Renal pelvis (tissue), 4 donors: ENCODE results near the gene IKZF5. TPM values are rescaled to one million over a fixed set of nuclear protein-coding genes. Genes with fewer than 3 reads are reported as not detected.

Source experiments
- DNase-seq: peaks from one replicate; pipeline ENCODE4 v3.0.0-alpha.2; 2013
- polyA plus RNA-seq, 3 donors: library from polyadenylated mRNA; unstranded; fragments of 120-200 nt; gene quantifications; one replicate each; pipeline ENCODE4 v1.2.1, GENCODE V29; 2013; ENCODE audit not compliant: insufficient read length in 3 of 3

Gene IKZF5
- polyA plus RNA-seq, 3 donors, result 16.4 to 24.9 (median 21.1) TPM

DNA sequence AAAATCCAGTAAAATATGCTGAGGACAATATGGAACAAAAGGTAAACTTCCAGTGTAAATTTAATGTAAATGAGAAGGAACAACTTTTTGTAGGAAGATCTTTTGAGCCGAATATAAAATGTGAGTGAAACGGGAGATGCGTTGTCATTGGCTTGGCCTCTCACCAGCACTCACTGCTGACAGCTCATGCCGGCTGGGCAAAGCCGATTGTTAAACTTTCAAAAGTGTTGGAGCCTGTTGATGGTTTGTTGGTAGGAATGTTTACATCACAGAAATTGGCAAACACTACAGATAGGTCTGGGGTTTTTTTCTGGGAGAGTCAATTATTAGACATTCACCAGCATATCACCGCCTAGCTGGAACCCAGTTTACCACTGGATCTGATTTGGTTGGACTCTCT is 22.3 kb downstream of the IKZF5 start:
- DNase-seq, result no peak

DNA sequence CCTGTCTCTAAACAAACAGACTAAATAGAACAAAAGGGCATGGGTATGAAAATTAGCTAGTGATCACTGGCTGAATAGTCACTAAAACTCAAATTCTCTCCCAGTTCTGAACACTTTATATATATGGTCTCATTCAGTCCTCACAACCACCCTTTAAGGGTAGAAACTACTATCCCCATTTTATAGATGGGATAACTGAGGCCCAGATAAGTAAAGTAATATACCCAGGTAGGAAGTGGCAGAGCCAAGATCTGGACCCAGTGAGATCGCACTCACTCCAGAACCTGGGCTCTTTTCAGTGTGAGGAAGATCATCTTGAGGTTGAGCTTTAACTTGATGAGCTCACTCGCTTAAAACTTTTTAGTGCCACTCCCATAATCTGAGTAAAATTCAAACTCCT is 23.9 kb downstream of the IKZF5 start:
- DNase-seq, result no peak

DNA sequence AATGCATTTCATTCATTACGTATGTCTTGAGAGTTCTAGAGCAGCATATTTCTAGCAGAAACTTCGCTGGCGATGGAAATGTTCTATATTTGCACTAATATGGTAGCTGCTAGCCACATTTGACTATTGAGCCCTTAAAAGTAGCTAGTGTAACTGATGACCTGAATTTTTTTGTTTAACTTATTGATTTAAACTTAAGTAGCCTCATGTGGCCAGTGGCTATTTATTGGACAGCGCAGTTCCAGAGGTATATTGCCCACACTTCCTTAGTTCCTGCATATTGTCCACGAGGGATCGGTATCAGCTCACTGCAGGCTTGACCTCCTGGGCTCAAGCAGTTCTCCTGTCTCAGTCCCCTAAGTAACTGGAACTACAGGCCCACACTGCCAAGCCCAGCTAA is 24.7 kb downstream of the IKZF5 start:
- DNase-seq, result no peak

- DNase-seq, result peak; percentile 20
Measured at GRCh38 chr10:122981066-122981464, 27.5 kb downstream of the IKZF5 start.

DNA sequence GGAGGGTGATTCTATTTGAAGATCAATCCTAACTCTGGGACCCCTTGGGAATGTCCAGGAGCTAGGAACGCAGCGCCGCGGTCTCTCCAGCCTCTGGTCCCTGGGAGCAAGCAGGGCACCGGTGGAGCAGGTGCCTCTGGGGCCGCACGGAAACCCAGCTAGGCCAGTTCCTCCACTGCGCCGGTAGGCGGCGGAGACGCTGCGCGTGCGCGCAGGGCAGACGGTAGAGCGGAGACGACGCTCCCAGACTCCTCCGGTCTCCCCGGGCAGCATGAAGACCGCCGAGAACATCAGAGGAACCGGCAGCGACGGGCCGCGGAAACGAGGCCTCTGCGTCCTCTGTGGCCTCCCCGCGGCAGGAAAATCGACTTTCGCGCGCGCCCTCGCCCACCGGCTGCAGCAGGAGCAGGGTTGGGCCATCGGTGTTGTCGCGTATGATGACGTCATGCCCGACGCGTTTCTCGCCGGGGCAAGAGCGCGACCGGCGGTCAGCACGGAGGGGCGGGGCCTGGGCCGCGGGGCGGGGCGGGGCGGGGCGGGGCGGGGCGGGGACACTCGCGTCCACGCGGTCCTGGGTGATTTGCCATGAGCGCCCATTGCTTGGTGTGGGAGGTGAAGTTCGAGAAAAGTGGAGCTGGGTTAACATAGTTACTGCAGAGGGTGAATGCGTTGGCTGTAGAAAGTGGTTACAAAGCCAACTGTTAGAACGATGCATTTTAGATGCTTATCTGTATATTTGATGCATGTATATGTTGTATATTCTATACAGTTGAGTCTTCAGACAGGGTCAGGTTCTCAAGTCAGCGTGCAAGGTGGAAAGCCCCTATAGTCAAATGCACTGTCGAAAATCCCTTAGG is 28.2 kb downstream of the IKZF5 start, which contains the start of gene PSTK:
Gene PSTK, plus strand, starts transcription at position 193 of the 857 bp plus-strand sequence. Its CDS starts 79 bp downstream, at position 272.
- DNase-seq, result peak; percentile 90

DNA sequence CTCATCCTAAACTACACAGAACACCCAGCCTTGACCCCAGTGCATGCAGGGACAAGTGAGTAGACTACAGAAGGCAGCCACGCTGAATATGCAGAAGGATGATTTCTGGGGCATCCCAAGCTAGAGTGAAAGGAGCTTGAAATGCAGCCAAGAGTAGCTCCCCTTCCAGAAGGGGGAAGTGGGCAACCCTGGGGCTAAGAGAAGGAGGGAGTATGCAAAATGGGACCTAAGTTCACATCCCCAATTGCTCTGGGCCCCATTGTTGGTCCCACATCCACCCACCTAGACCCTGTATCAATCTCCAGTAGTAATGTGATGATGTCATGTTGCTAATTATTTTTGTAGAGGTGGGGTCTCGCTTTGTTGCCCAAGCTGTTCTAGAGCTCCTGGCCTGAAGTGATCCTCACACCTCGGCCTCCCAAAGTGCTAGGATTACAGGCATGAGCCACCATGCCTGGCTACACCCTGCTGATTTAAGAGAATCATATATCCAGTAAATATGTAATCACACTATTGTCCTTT is 34.0 kb downstream of the IKZF5 start:
- DNase-seq, result no peak

DNA sequence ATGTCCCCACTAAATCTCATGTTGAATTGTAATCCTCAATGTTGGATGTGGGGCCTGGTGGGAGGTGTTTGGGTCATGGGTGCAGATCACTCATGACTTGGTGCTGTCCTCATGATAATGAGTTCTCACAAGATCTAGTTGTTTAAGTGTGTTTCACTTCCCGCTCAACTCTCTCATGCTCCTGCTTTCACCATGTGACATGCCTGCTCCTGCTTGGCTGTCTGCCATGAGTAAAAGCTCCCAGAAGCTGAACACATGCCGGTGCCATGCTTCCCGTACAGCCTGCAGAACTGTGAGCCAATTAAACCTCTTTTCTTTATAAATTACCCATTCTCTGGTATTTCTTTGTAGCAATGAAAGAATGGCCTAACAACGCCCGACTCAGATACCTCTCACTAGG is 34.6 kb downstream of the IKZF5 start:
- DNase-seq, result no peak

- DNase-seq, result no peak
Measured at GRCh38 chr10:122968698-122969097, 39.9 kb downstream of the IKZF5 start.

GRCh38 chr10:122966879-122967278 is 41.7 kb downstream of the IKZF5 start:
- no peak for DNase-seq

DNA sequence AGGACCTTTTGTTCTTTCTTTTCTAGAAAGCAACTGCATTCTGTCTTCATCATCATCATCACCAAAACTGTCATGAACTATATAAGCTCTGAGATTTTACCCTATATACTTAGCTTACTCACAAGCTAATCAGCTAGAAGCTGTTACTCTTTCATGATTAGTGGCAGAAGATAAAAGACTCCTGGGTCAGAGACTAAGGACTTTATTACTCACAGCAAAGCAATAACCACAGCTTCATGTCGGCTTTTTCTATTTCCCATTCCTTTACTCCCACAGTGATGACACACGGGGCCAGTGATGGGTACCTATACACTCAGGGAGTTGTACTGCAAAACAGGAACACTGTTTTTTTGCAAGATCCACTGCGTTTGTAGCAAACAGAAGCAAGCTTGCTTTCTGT is 46.2 kb downstream of the IKZF5 start:
- no peak for DNase-seq

GRCh38 chr10:122957474-122957873 is 51.1 kb downstream of the IKZF5 start:
- no peak for DNase-seq

- DNase-seq, result no peak
Measured at GRCh38 chr10:122955892-122956291, 52.7 kb downstream of the IKZF5 start.

DNA sequence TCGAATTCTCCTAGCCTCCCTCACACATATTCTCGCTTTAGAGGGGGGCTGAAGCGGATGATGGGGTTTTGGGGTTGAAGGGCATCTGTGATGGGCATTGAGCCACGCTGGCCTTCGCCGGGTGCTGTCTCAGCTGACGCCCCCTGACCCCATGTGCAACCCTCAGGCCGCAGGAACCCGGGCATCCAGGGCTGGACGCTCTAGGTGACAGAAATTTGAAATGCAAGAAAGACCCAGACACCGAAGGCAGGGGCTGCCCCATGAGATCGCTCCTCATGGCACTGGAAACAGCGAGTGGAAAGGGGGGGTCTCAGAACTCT is 53.9 kb downstream of the IKZF5 start:
- DNase-seq, result no peak

DNA sequence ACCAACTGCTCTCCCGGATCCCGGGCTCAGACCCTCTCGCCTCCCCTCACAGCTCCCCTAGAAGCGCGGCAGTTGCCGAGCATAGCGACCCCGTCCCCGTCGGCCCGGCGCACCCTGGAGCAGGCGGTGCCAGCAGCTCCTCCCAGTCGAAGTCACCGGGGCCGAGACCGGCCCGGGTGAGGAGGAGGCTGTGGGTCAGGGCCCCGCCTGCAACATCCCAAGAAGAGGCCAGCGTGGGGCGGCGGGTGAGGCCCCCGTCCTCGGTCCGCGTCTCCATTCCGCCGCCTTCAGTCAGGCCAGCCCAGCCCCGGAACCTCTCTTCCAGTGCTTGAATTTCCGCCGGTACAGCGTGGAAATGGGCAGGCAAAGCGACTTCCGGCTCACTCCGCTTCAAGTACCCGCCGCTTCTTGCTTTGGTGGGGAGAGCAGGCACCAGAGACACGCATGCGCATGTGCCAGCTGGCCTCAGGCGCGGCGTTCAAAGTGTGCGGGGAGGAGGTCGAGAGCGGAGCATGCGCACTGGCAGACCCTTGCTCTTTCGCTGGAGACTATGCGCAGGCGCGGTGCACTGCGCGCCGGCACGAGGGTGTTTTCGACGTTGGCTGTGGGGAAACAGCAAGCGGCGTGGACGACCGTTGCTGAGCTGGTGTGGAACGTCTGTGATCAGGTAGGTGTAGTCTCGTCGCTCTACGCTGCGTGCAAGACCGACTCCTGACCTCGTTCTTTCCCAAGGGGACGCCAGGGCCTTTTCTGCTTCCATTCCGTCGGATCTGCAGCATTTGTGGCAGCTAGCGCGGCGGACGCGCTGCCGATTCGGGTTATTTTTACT is 54.5 kb downstream of the IKZF5 start, which contains the start of gene C10orf88:
Gene C10orf88, minus strand, starts transcription at position 326 of the 829 bp plus-strand sequence. Its CDS starts 49 bp downstream, at position 277.
- DNase-seq, result peak; percentile 98

DNA sequence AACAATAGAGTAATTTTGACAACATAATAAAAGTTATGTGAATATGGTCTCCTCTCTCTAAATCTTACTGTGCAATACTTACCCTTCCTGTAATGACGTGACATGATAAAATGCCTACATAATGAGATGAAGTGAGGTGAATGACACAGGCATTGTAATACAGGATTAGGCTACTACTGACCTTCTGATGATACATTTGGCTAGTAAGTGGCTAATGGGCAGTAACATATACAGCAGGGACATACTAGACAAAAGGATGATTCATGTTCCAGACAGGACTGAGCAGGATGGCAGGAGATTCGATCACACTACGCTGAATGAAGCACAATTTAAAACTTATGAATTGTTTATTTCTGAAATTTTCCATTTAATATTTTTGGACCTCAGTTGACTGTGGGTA is 59.3 kb downstream of the IKZF5 start:
- no peak for DNase-seq

Other genes starting within 250 kb of the IKZF5 start
- gene CUZD1, start 162.9 kb downstream of the IKZF5 start, polyA plus RNA-seq, result 1 to 10 TPM; 1.7 to 2.2 (median 1.7) TPM
- gene FAM24B, start 129.2 kb downstream of the IKZF5 start, polyA plus RNA-seq, result 1 to 10 TPM; 4.5 to 6.1 (median 5.8) TPM
- gene FAM24A, start 98.2 kb downstream of the IKZF5 start, polyA plus RNA-seq, result not detected
- gene C10orf88, start 54.6 kb downstream of the IKZF5 start, polyA plus RNA-seq, result 10 to 100 TPM; 16.1 to 21.1 (median 20.9) TPM
- 10 to 100 TPM in 1 of 3 donors, 1 to 10 TPM in 2; 7.6 to 12.3 (median 9.9) TPM for gene PSTK, start 28.4 kb downstream of the IKZF5 start, polyA plus RNA-seq
- 10 to 100 TPM; 16.0 to 30.5 (median 28.1) TPM for gene ACADSB, start 211 bp upstream of the IKZF5 start, polyA plus RNA-seq
- gene HMX3, start 127.2 kb upstream of the IKZF5 start, polyA plus RNA-seq, result under 1 TPM in 2 of 3 donors, not detected in 1; 0.07 to 0.14 TPM
- 1 to 10 TPM; 1.5 to 1.6 (median 1.6) TPM for gene HMX2, start 139.3 kb upstream of the IKZF5 start, polyA plus RNA-seq
- gene BUB3, start 145.6 kb upstream of the IKZF5 start, polyA plus RNA-seq, result 100 to 1,000 TPM; 114 to 124 (median 122) TPM